ENCODE results near the gene TRIO. TPM values are rescaled to one million over a fixed set of nuclear protein-coding genes. Genes with fewer than 3 reads are reported as not detected.

Gene TRIO
- total and polyA plus RNA-seq, 2 of the 8 experiments (the other 6 are each of a cell fraction or from before 2014, with no cell fraction given), result 35.1 to 69.1 TPM

GRCh38 chr5:14385019-14385418 is 241.9 kb downstream of the TRIO start (continued):
- TF ChIP-seq CTCF (IDR thresholded peaks at IDR 0.05; ENCODE audit: control extremely low read depth in 1 of 3, insufficient read depth in 1 of 3, low read depth in 1 of 3, low read length in 3 of 3), result no peak
- TF ChIP-seq CHD1 (IDR thresholded peaks at IDR 0.05; ENCODE audit: low read depth, low read length), result no peak
- TF ChIP-seq ATF3 (IDR thresholded peaks at IDR 0.05; ENCODE audit: insufficient read depth, low read depth, low read length), result no peak
